ENCODE data around the gene MAP4K2.

DNA sequence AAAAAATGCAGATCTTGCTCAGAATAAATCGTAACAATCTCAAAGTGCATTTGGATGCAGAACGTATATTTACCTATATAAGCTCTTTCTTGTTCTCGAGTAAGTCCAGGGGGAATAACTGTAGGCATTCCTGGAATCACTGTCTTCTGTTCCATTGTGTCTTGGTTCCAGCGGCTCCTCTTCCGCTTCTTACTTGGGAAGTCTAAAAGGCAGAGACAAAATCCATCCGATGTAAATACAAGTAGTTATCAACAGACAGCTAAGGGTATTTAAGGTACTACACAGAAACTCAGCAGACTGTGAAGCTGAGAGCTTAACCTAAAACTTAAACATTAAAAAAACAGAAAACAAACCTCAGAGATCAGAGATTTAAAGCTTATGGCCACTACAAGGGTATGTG is 26.6 kb downstream of the MAP4K2 start:
- TF ChIP-seq, protein P1, sequence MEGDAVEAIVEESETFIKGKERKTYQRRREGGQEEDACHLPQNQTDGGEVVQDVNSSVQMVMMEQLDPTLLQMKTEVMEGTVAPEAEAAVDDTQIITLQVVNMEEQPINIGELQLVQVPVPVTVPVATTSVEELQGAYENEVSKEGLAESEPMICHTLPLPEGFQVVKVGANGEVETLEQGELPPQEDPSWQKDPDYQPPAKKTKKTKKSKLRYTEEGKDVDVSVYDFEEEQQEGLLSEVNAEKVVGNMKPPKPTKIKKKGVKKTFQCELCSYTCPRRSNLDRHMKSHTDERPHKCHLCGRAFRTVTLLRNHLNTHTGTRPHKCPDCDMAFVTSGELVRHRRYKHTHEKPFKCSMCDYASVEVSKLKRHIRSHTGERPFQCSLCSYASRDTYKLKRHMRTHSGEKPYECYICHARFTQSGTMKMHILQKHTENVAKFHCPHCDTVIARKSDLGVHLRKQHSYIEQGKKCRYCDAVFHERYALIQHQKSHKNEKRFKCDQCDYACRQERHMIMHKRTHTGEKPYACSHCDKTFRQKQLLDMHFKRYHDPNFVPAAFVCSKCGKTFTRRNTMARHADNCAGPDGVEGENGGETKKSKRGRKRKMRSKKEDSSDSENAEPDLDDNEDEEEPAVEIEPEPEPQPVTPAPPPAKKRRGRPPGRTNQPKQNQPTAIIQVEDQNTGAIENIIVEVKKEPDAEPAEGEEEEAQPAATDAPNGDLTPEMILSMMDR (IDR thresholded peaks at IDR 0.05), result no peak
- TF ChIP-seq EP300 (IDR thresholded peaks at IDR 0.05), result no peak
- TF ChIP-seq POLR2A (IDR thresholded peaks at IDR 0.05; ENCODE audit: low read depth), result no peak
